K562 (cell line): ENCODE data around the gene SIGLEC6. TPM values are rescaled to one million over a fixed set of nuclear protein-coding genes. Genes with fewer than 3 reads are reported as not detected.

ENCODE experiments used
- ARNT ChIP-seq, 2 experiments: fragments of 450-650 bp; IDR thresholded peaks; 2 replicates each; pipeline ENCODE4 v1.6.1; 2016; ENCODE audit warnings: mild to moderate bottlenecking in 1 of 2
- DDX20 ChIP-seq: fragments of 450-650 bp; IDR thresholded peaks from 2 replicates; pipeline ENCODE4 v1.6.1; 2016; ENCODE audit warnings: missing genetic modification characterization, low read depth, mild to moderate bottlenecking, missing compliant biosample characterization, moderate library complexity
- E2F8 ChIP-seq: fragments of 450-650 bp; IDR thresholded peaks from 2 replicates; pipeline ENCODE4 v1.7.1; 2018; ENCODE audit warnings: mild to moderate bottlenecking, low read depth; ENCODE audit not compliant: partially characterized antibody
- ELF4 ChIP-seq: fragments of 450-650 bp; formaldehyde crosslinking; IDR thresholded peaks from 2 replicates; pipeline ENCODE4 v1.4.0; 2022; ENCODE audit warnings: missing genetic modification characterization
- FOXA3 ChIP-seq, 2 experiments: fragments of 450-650 bp in 1 of 2; sonication (generic) in 1 of 2; formaldehyde crosslinking; IDR thresholded peaks in 1 of 2; conservative IDR thresholded peaks in 1 of 2; 2 replicates each; pipeline versions ENCODE4 v1.4.0 to v1.8.0; 2020 to 2022; ENCODE audit warnings: mild to moderate bottlenecking in 2 of 2, missing genetic modification reagents in 1 of 2
- GATA2 ChIP-seq: sonication (generic); formaldehyde crosslinking; IDR thresholded peaks from 2 replicates; pipeline ENCODE4 v1.4.0; 2020; ENCODE audit warnings: mild to moderate bottlenecking, missing genetic modification reagents
- HCFC1 ChIP-seq: IDR thresholded peaks from 2 replicates; pipeline ENCODE4 v1.6.1; 2012; ENCODE audit warnings: low read depth, low read length, improper control_type of control experiment
- HDAC3 ChIP-seq: fragments of 450-650 bp; IDR thresholded peaks from 2 replicates; pipeline ENCODE4 v1.6.1; 2018; ENCODE audit warnings: borderline replicate concordance, mild to moderate bottlenecking, moderate library complexity; ENCODE audit not compliant: partially characterized antibody
- HIVEP1 ChIP-seq: fragments of 250-450 bp; sonication (Bioruptor Pico); IDR thresholded peaks from 2 replicates; pipeline ENCODE4 v1.4.0; 2020; ENCODE audit warnings: mild to moderate bottlenecking
- HSF4 ChIP-seq: fragments of 250-450 bp; sonication (Bioruptor Pico); IDR thresholded peaks from 2 replicates; pipeline ENCODE4 v2.1.2; 2022; ENCODE audit warnings: mild to moderate bottlenecking, moderate library complexity, borderline replicate concordance
- LEF1 ChIP-seq: fragments of 450-650 bp; IDR thresholded peaks from 2 replicates; pipeline ENCODE4 v1.6.1; 2016; ENCODE audit warnings: mild to moderate bottlenecking
- MEF2D ChIP-seq: conservative IDR thresholded peaks from 2 replicates; pipeline ENCODE4 v1.6.1; 2016; ENCODE audit warnings: low read depth, missing genetic modification characterization, missing compliant biosample characterization
- NR3C1 ChIP-seq: sonication (generic); formaldehyde crosslinking; IDR thresholded peaks from 2 replicates; pipeline ENCODE4 v1.8.1; 2022; ENCODE audit warnings: missing genetic modification reagents
- PHTF2 ChIP-seq: fragments of 250-450 bp; sonication (Bioruptor Pico); IDR thresholded peaks from 2 replicates; pipeline ENCODE4 v1.5.0; 2021; ENCODE audit warnings: mild to moderate bottlenecking
- SMC3 ChIP-seq: conservative IDR thresholded peaks from 2 replicates; pipeline ENCODE4 v1.6.1; 2011; ENCODE audit warnings: low read depth, low read length, improper control_type of control experiment; ENCODE audit not compliant: insufficient read depth
- SOX6 ChIP-seq: fragments of 450-650 bp; IDR thresholded peaks from 2 replicates; pipeline ENCODE4 v1.6.1; 2014; ENCODE audit warnings: mild to moderate bottlenecking
- STAT5B ChIP-seq: fragments of 250-450 bp; sonication (Bioruptor Pico); IDR thresholded peaks from 2 replicates; pipeline ENCODE4 v1.8.0; 2021; ENCODE audit warnings: mild to moderate bottlenecking, inconsistent platforms
- ZNF23 ChIP-seq: fragments of 250-450 bp; sonication (Bioruptor Pico); IDR thresholded peaks from 2 replicates; pipeline ENCODE4 v1.4.0; 2020; ENCODE audit warnings: mild to moderate bottlenecking
- ZNF280B ChIP-seq: fragments of 250-450 bp; sonication (Bioruptor Pico); IDR thresholded peaks from 2 replicates; pipeline ENCODE4 v1.5.1; 2021; ENCODE audit warnings: mild to moderate bottlenecking
- ZNF3 ChIP-seq: fragments of 250-450 bp; sonication (Bioruptor Pico); IDR thresholded peaks from 2 replicates; pipeline ENCODE4 v1.5.0; 2021; ENCODE audit warnings: mild to moderate bottlenecking, moderate library complexity
- ZNF311 ChIP-seq: fragments of 250-450 bp; sonication (Bioruptor Pico); IDR thresholded peaks from 2 replicates; pipeline ENCODE4 v1.4.0; 2020; ENCODE audit warnings: mild to moderate bottlenecking, moderate library complexity
- ZNF324 ChIP-seq: fragments of 250-450 bp; sonication (Bioruptor Pico); IDR thresholded peaks from 2 replicates; pipeline ENCODE4 v1.4.0; 2020; ENCODE audit warnings: mild to moderate bottlenecking
- ZNF644 ChIP-seq: fragments of 200-800 bp; sonication (Bioruptor generic); IDR thresholded peaks from 2 replicates; pipeline ENCODE4 v1.6.1; 2016; ENCODE audit warnings: low read depth, missing genetic modification characterization, missing compliant biosample characterization
- ZNF655 ChIP-seq: fragments of 250-450 bp; sonication (Bioruptor Pico); IDR thresholded peaks from 2 replicates; pipeline ENCODE4 v1.5.0; 2021
- polyA plus RNA-seq, 8 experiments: library from polyadenylated mRNA; depleted of rRNA in 4 of 8; stranded (reverse) in 5 of 8; unstranded in 3 of 8; fragments of >200 nt; fragmentation: Nextera tagmentation in 2 of 8; fragmentation: Illumina TruSeq in 1 of 8; extraction: Ambion mirVana in 2 of 8; extraction: Trizol in 1 of 8; gene quantifications; 2 replicates each; pipeline versions ENCODE4 v1.2.1 to v1.2.3, GENCODE V29; 2011 to 2014; ENCODE audit warnings: inconsistent platforms in 1 of 8, missing spikeins in 1 of 8
- total RNA-seq, 7 experiments: library from RNA; depleted of rRNA in 6 of 7; stranded (reverse); fragments of >200 nt in 6 of 7; fragmentation: Illumina TruSeq in 2 of 7; extraction: Trizol in 2 of 7; gene quantifications; 2 replicates each; pipeline versions ENCODE4 v1.2.1 to v1.2.3, GENCODE V29; 2011 to 2021; ENCODE audit warnings: low replicate concordance in 1 of 7

Gene SIGLEC6
- total and polyA plus RNA-seq, 9 of the 15 experiments (the other 6 are each of a cell fraction or from before 2014, with no cell fraction given), result 0.03 to 17.5 (median 0.71) TPM

- TF ChIP-seq HSF4 (peak; percentile 54; the same call in 1 of the 2 replicates), GATA2 (CRISPR knock-in tag) (no peak), LEF1 (no peak), PHTF2 (CRISPR knock-in tag) (no peak), FOXA3 (CRISPR knock-in tag; conservative IDR thresholded peaks at IDR 0.05 in 1 of 2, IDR thresholded peaks at IDR 0.05 in 1 of 2) (0 out of 4 replicates have a peak, but pooled peaks of 1 of the 2 experiments have one; percentile 13), ZNF311 (peak; percentile 91), HDAC3 (no peak), ZNF3 (CRISPR knock-in tag) (no peak), SMC3 (no peak), NR3C1 (CRISPR knock-in tag) (no peak), HCFC1 (no peak), ZNF324 (CRISPR knock-in tag) (peak; percentile 9; the same call in 1 of the 2 replicates), ARNT (IDR thresholded peaks at IDR 0.05) (no peak), MEF2D (tag) (no peak), SOX6 (no peak), HIVEP1 (CRISPR knock-in tag) (no peak), ELF4 (CRISPR knock-in tag) (no peak), STAT5B (no peak), DDX20 (tag) (peak; percentile 67; the same call in 1 of the 2 replicates), ZNF280B (CRISPR knock-in tag) (no peak), ZNF655 (CRISPR knock-in tag) (0 out of 2 replicates have a peak, but pooled peaks have one; percentile 10), ZNF23 (CRISPR knock-in tag) (no peak), ZNF644 (tag) (peak; percentile 82; the same call in 1 of the 2 replicates), E2F8 (no peak)
Observed at GRCh38 chr19:51546107-51546649, 14.7 kb upstream of the SIGLEC6 start (continued).
